Measurements from ENCODE around the gene CLEC3A.

- TF ChIP-seq CTCF (conservative IDR thresholded peaks at IDR 0.05 in 1 of 2, IDR thresholded peaks at IDR 0.05 in 1 of 2; ENCODE audit: extremely low read depth in 1 of 2, insufficient read depth in 1 of 2, low read depth in 1 of 2, low read length in 2 of 2) (no peak), EZH2 (IDR thresholded peaks at IDR 0.05; ENCODE audit: borderline replicate concordance, low read length) (no peak)
Observed at GRCh38 chr16:78048319-78048718, 26.0 kb downstream of the CLEC3A start.
